H9 (cell line): Measurements from ENCODE around the gene KCTD1. TPM values are rescaled to one million over a fixed set of nuclear protein-coding genes. Genes with fewer than 3 reads are reported as not detected.

Source experiments
- DNase-seq: peaks from one replicate; pipeline ENCODE4 v3.0.0-alpha.2; 2017
- H2AFZ ChIP-seq: one replicate; pipeline ENCODE4 v1.6.1; 2013; ENCODE audit warnings: mild to moderate bottlenecking, low read length, control low read depth, moderate library complexity
- H2AK5ac ChIP-seq: 2 replicates; pipeline ENCODE4 v1.6.1; 2013; ENCODE audit warnings: low read length, control low read depth, mixed read lengths; ENCODE audit not compliant: insufficient read length
- H2BK120ac ChIP-seq: one replicate; pipeline ENCODE4 v1.6.1; 2013; ENCODE audit warnings: low read depth, mild to moderate bottlenecking, low read length, control low read depth, inconsistent platforms; ENCODE audit not compliant: poor library complexity, severe bottlenecking
- H2BK12ac ChIP-seq: 2 replicates; pipeline ENCODE4 v1.6.1; 2013; ENCODE audit warnings: low read length, control low read depth, mixed read lengths, low read depth; ENCODE audit not compliant: insufficient read length
- H2BK15ac ChIP-seq: 2 replicates; pipeline ENCODE4 v1.6.1; 2013; ENCODE audit warnings: low read depth, low read length, control low read depth
- H2BK20ac ChIP-seq: one replicate; pipeline ENCODE4 v1.6.1; 2013; ENCODE audit warnings: low read depth, mild to moderate bottlenecking, low read length, control low read depth, inconsistent platforms; ENCODE audit not compliant: poor library complexity, severe bottlenecking
- H2BK5ac ChIP-seq: 2 replicates; pipeline ENCODE4 v1.6.1; 2013; ENCODE audit warnings: low read length, control low read depth, mixed read lengths; ENCODE audit not compliant: insufficient read length
- H3K14ac ChIP-seq: 2 replicates; pipeline ENCODE4 v1.6.1; 2013; ENCODE audit warnings: low read length, control low read depth; ENCODE audit not compliant: insufficient read depth
- H3K18ac ChIP-seq: 2 replicates; pipeline ENCODE4 v1.6.1; 2013; ENCODE audit warnings: low read depth, mild to moderate bottlenecking, mixed read lengths, low read length, control low read depth; ENCODE audit not compliant: insufficient read length
- H3K23ac ChIP-seq: 2 replicates; pipeline ENCODE4 v1.6.1; 2013; ENCODE audit warnings: low read length, control low read depth, mixed read lengths, low read depth; ENCODE audit not compliant: insufficient read length
- H3K23me2 ChIP-seq: 2 replicates; pipeline ENCODE4 v1.6.1; 2013; ENCODE audit warnings: low read depth, mild to moderate bottlenecking, mixed read lengths, low read length, control low read depth; ENCODE audit not compliant: insufficient read length, poor library complexity, severe bottlenecking
- H3K27ac ChIP-seq: 2 replicates; pipeline ENCODE4 v1.5.1; 2013; ENCODE audit warnings: low read length, control low read depth, mixed read lengths, low read depth; ENCODE audit not compliant: insufficient read length
- H3K27me3 ChIP-seq: 2 replicates; pipeline ENCODE4 v1.6.1; 2013; ENCODE audit warnings: low read length, control low read depth, inconsistent platforms; ENCODE audit not compliant: insufficient read depth
- H3K4ac ChIP-seq: 2 replicates; pipeline ENCODE4 v1.6.1; 2013; ENCODE audit warnings: low read depth, mild to moderate bottlenecking, control low read depth, inconsistent platforms, low read length, moderate library complexity
- H3K4me1 ChIP-seq: 2 replicates; pipeline ENCODE4 v1.6.1; 2013; ENCODE audit warnings: low read length, control low read depth, inconsistent platforms; ENCODE audit not compliant: insufficient read depth
- H3K4me2 ChIP-seq: 2 replicates; pipeline ENCODE4 v1.6.1; 2013; ENCODE audit warnings: low read length, control low read depth, mixed read lengths; ENCODE audit not compliant: insufficient read length, insufficient read depth
- H3K56ac ChIP-seq: 2 replicates; pipeline ENCODE4 v1.6.1; 2013; ENCODE audit warnings: low read depth, mild to moderate bottlenecking, mixed read lengths, low read length, control low read depth; ENCODE audit not compliant: insufficient read length
- H3K79me1 ChIP-seq: 2 replicates; pipeline ENCODE4 v1.6.1; 2013; ENCODE audit warnings: low read depth, mild to moderate bottlenecking, moderate library complexity, low read length, control low read depth, inconsistent platforms; ENCODE audit not compliant: insufficient read depth, poor library complexity, severe bottlenecking
- H3K79me2 ChIP-seq: 2 replicates; pipeline ENCODE4 v1.6.1; 2013; ENCODE audit warnings: low read length, control low read depth, inconsistent platforms; ENCODE audit not compliant: insufficient read depth
- H3K9ac ChIP-seq: 2 replicates; pipeline ENCODE4 v1.6.1; 2013; ENCODE audit warnings: low read length, control low read depth, mixed read lengths; ENCODE audit not compliant: insufficient read length; ENCODE audit errors: extremely low read depth
- H3K9me3 ChIP-seq: one replicate; pipeline ENCODE4 v1.6.1; 2013; ENCODE audit warnings: low read depth, low read length, inconsistent platforms; ENCODE audit not compliant: control insufficient read depth
- H3T11ph ChIP-seq: one replicate; pipeline ENCODE4 v1.6.1; 2013; ENCODE audit warnings: mild to moderate bottlenecking, low read length, control low read depth, inconsistent platforms
- H4K20me1 ChIP-seq: one replicate; pipeline ENCODE4 v1.6.1; 2013; ENCODE audit not compliant: control insufficient read depth, insufficient read length, insufficient read depth
- H4K5ac ChIP-seq: 2 replicates; pipeline ENCODE4 v1.6.1; 2013; ENCODE audit warnings: low read depth, mild to moderate bottlenecking, mixed read lengths, low read length, control low read depth; ENCODE audit not compliant: insufficient read length
- H4K8ac ChIP-seq: replicated peaks from 2 replicates; pipeline ENCODE4 v1.6.1; 2013; ENCODE audit warnings: low read length, control low read depth, mixed read lengths, low read depth; ENCODE audit not compliant: insufficient read length
- H4K91ac ChIP-seq: 2 replicates; pipeline ENCODE4 v1.6.1; 2013; ENCODE audit warnings: low read depth, mild to moderate bottlenecking, moderate library complexity, mixed read lengths, low read length, control low read depth; ENCODE audit not compliant: insufficient read length
- H3K27ac Mint-ChIP-seq, 3 experiments: 2 replicates in 2 of 3; 3 replicates in 1 of 3; pipeline ENCODE4 v1.8.0; 2020 to 2021; ENCODE audit warnings: mixed read lengths in 3 of 3, mild to moderate bottlenecking in 1 of 3, moderate library complexity in 1 of 3
- H3K27me3 Mint-ChIP-seq: 2 replicates; pipeline ENCODE4 v1.8.0; 2021; ENCODE audit warnings: low read depth, mild to moderate bottlenecking, moderate library complexity, mixed read lengths
- H3K36me3 Mint-ChIP-seq, 3 experiments: 2 replicates in 2 of 3; 3 replicates in 1 of 3; pipeline ENCODE4 v1.8.0; 2020 to 2021; ENCODE audit warnings: low read depth in 3 of 3, mixed read lengths in 3 of 3; ENCODE audit not compliant: insufficient read depth in 1 of 3
- H3K4me1 Mint-ChIP-seq, 2 experiments: 2 replicates each; pipeline ENCODE4 v1.8.0; 2020; ENCODE audit warnings: mixed read lengths in 2 of 2
- H3K4me3 Mint-ChIP-seq, 2 experiments: 2 replicates in 1 of 2; 3 replicates in 1 of 2; pipeline ENCODE4 v1.8.0; 2020 to 2021; ENCODE audit warnings: mild to moderate bottlenecking in 2 of 2, mixed read lengths in 2 of 2, moderate library complexity in 1 of 2
- H3K9me3 Mint-ChIP-seq, 2 experiments: 2 replicates in 1 of 2; 3 replicates in 1 of 2; pipeline ENCODE4 v1.8.0; 2020; ENCODE audit warnings: mild to moderate bottlenecking in 2 of 2, mixed read lengths in 2 of 2, moderate library complexity in 1 of 2
- CTCF ChIP-seq: fragments of 200-600 bp; sonication (generic); conservative IDR thresholded peaks from 3 replicates; pipeline ENCODE4 v1.8.0; 2021; ENCODE audit warnings: antibody characterized with exemption, mild to moderate bottlenecking
- WGBS: extraction: QIAGEN DNeasy Blood & Tissue Kit; methylation state at CpG from one replicate; pipeline ENCODE4 v1.1.7; 2013; ENCODE audit warnings: missing lambda C conversion rate, low lambda C conversion rate, mixed read lengths; ENCODE audit not compliant: insufficient read length; ENCODE audit errors: extremely low coverage; 5-methylcytosine and 5-hydroxymethylcytosine counted together
- total RNA-seq: library from RNA; stranded (reverse); gene quantifications from 2 replicates; pipeline ENCODE4 v1.2.1, GENCODE V29; 2021

KCTD1 gene
- total RNA-seq, 1 experiment from 2014 or later: 10.8 TPM

GRCh38 chr18:26421503-26421902 lies 126.8 kb downstream of the KCTD1 start:
- peaks cover 4% of the 10 kb centered on the region; the same call in 1 of the 2 replicates for H3K4me1 ChIP-seq
- H3K27ac ChIP-seq: no peak overlapping the region
- H4K8ac ChIP-seq: no peak overlapping the region
- H2AK5ac ChIP-seq: no peak overlapping the region
- H4K5ac ChIP-seq: no peak overlapping the region
- no peak overlapping the region for H3K9ac ChIP-seq
- H2BK12ac ChIP-seq: no peak overlapping the region
- Mint-ChIP-seq H3K4me1 (no peaks in the 10 kb centered on the region), H3K9me3 (no peaks in the 10 kb centered on the region), H3K4me3 (no peak overlapping the region), H3K36me3 (no peaks in the 10 kb centered on the region; a peak in 1 of 7 replicates), H3K27ac (no peak overlapping the region), H3K27me3 (no peaks in the 10 kb centered on the region)
- H2BK120ac ChIP-seq: no peak overlapping the region
- H3K9me3 ChIP-seq: no peaks in the 10 kb centered on the region
- H3K23me2 ChIP-seq: no peaks in the 10 kb centered on the region
- H3K56ac ChIP-seq: no peak overlapping the region
- H3K79me2 ChIP-seq: no peaks in the 10 kb centered on the region
- no peak overlapping the region for H3K4ac ChIP-seq
- no peak overlapping the region for H3T11ph ChIP-seq
- H3K18ac ChIP-seq: no peak overlapping the region
- no peak overlapping the region for H2BK15ac ChIP-seq
- H2BK5ac ChIP-seq: no peak overlapping the region
- no peak overlapping the region for H3K23ac ChIP-seq
- no peaks in the 10 kb centered on the region for H3K79me1 ChIP-seq
- WGBS: no CpG with 5 or more reads among the region's 6 CpGs
- H3K14ac ChIP-seq: no peak overlapping the region
- DNase-seq: no peak
- no peak overlapping the region for H2AFZ ChIP-seq
- TF ChIP-seq CTCF: no peak
- H4K20me1 ChIP-seq: no peaks in the 10 kb centered on the region
- no peaks in the 10 kb centered on the region for H3K27me3 ChIP-seq
- H2BK20ac ChIP-seq: no peak overlapping the region
- H4K91ac ChIP-seq: no peak overlapping the region
- H3K4me2 ChIP-seq: no peak overlapping the region
